Inflammatory macrophage treated with lipopolysaccharide for 1 hour (primary cell): ENCODE measurements around the gene NF1.
"Not testable (repeated sequence)": the region's sequence is repeated elsewhere in the genome, so short reads cannot be mapped to it uniquely, and the experiment has no call there.

Experiments
- DNase-seq, 2 donors: peaks; one replicate each; pipeline ENCODE4 v3.0.0-alpha.2; 2020 to 2022

The NF1 gene

DNA sequence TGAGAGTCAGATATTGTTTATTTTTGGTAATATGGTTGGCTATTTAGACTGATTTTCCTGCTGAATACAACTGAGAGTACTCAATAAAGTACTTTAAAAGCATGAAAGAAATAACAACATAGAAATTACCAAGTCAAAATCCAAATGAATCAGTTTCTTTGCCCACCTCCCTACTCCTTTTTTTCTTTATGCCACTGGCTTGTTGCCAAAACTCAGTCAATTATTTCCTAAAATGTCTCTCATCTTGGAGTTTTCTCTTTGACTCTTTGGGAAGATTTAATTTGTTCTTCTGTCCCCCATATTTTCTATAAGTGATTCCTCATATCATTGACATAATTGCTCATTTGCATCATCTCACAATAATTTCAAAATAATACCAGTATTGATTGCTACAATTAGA, 204.8 kb downstream of the NF1 start:
- DNase-seq = no peak

DNA sequence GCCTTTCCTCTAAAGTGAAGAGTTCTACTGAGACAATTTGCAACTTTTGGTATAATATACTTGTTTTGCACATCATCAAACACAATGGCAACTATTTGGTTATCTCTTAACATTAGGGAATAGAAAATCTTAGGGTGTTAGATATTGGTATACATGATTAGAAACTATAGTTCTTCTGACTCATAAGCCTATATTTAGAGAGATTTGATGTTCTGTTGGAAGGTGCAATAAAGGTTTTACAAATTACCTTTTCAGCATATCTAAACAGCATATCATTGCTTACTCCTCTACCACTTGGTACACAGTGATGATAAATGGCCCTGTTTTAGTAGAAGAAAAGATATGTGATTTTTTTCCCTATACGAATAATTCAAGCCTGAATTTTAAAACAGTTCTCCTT, 212.9 kb downstream of the NF1 start:
- no peak for DNase-seq

DNA sequence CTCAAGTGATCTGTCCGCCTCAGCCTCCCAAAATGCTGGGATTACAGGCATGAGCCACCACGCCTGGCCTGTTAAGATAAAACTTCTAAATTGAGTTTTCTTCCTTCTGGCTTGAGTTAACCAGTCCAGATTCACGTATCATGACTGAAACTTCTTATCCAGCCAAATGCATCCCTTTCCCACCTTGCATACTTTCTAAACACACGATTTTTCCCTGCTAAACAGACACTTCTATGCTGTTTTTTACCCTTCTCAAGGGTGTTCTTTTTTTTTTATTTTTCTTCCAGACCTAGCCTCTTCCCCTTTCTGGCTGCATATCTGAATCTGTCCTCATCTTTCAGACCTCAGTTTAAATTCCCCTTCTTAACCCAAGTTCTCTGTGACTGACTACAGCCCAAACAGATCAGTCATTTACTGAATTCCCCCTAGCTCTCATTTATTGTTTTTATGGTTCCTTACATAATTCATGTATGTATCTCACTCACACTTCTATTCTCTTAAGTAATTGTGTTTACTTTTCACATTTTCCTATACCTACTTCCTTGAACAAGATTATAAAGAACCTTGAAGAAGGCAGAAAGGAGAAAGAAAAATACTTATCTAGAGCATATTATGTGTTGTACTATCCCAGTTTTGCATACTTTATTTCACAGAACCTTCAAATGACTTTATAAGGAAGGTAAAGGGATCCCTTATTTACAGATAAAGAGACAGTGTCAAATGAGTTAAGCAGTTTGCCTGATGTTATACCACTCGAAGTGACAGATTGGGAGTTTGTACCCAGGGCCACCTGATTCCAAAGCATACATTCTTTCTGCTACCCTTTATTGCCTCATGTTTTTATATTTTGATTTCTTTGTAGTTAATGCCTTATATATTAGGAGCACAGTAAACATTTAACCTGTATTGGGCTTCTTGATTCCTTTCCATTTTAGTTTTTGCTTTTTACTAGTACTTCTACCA, 213.9 kb downstream of the NF1 start:
- peak; percentile 65 to 85 for DNase-seq

DNA sequence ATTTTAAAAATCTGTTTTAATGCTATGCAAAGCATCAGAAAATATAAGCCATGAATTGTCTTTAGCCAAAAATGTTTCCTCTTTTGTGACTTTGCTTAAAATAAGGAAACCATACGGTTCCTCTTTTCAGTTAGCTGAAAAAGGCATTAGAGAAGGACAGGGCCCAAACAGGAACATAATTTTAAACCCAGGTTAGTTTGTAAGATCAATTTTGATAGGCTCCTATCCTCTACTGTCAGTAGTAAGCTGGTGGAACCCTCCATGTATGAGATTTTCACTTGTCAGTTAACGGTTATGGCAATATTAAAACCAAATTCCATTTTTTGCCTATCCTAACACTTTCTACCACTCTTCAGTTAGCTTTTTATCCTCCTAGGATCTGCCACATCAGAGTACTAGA, 214.8 kb downstream of the NF1 start:
- DNase-seq = peak; percentile 73 to 83

DNA sequence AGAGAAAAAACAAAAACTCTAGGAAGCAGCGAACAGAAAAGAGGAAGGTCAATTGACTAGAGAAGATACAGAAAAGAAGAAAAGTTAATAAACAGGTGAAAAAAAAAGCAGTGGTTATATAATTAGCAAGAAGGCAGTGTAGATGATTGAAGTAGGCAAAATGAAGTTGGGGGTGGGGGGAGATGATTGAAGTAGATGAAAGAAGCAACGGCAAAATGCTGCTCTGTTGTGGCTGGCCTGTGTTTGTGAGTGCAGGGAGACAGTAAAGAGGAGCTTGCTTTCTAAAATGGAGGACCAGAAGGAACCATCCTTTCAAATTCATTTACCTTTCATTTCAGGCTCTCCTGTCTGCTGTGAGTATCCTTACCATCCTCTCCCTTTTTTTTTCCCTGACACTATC, 215.5 kb downstream of the NF1 start:
- DNase-seq = no peak

DNA sequence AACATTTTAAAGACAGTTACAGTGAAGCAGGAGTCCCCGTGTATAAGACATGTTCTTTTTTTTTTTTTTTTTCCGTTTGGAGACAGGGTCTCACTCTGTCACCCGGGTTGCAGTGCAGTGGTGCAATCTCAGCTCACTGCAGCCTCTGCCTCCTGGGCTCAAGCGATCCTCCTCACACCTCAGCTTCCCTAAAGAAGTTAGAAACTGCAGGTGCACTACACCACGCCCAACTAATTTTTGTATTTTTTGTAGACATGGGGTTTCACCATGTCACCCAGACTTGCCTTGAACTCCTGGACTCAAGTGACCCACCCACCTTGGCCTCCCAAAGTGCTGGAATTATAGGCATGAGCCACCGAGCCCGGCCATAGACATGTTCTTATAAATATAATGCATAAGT, 216.1 kb downstream of the NF1 start:
- DNase-seq = no peak

DNA sequence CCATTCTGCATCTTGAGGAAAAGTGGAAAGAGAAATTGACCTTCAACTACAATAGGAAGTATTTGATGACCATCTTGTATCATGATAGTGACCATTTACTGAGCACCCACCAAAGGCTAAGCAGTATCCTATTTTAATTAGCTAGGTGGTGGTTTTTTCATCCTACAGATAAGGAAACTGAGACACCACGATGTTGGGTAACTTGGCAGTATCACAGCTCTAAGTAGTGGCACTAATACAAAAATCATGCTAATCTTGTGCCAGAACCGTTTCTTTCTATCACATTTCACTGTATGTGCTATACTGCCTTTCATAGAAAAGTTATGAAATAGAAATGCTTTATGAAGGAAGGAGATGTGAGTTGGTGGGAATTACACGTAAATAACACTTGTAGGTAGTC, 216.7 kb downstream of the NF1 start:
- DNase-seq = no peak

DNA sequence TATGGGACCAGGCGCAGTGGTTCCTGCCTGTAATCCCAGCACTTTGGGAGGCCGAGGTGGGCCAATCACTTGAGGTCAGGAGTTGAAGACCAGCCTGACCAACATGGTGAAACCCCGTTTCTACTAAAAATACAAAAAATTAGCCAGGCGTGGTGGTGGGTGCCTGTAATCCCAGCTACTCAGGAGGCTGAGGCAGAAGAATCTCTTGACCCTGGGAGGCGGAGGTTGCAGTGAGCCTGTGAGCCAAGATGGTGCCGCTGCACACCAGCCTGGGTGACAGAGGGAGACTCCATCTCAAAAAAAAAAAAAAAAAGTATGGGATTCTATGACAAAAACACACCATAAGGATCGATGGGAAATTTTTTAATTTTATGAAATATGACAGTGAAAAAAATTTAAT, 217.4 kb downstream of the NF1 start:
- DNase-seq = not testable (repeated sequence)

DNA sequence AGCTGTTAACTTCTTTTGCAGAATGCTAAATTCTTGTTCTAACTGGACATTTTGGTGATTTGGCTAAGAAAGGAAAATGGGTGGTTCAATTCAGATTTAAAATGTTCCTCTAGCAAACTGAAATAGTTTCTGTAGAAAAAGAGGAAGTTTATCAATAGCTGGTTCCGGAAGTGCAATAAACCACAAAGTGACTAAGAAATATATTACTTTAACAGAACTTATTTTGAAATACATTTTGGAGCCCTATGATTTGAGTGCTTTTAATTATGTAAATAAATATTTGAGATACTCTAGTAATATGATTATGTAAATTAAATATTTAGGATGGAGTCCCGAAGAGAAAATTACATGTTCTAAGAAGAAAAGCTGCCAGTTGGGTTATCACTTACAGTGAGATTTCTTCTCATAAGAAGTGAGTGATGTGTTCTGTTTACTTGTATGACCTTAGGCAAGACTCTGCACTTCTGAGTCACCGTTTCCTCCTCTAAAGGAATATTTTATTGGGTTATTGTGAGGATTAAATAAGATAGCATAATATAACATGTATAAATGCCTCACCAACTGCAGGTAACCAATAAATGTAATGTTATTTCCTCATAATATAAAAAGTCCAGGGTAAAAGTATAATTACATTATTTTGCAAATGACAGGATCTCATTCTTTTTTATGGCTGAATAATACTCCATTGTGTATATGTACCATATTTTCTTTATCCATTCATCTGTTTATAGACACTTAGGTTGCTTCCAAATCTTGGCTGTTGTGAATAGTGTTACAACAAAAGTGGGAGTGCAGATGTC, 219.4 kb downstream of the NF1 start, which contains the start of gene EVI2B:
TSS of gene EVI2B (minus strand) at position 73 of the 800 bp plus-strand sequence. CDS start 8,445 bp downstream, outside the sequence.
- peak; percentile 88 to 90 for DNase-seq

DNA sequence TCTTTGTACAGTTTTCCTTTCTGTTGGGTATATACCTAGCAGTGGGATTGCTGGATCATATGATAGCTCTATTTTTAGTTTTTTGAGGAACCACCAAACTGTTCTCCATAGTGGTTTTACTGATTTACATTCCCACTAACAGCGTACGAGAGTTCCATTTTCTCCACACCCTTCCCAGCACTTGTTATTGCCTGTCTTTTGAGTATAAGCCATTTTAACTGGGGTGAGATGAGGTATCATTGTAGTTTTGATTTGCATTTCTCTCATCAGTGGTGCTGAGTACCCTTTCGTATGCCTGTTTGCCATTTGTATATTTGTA, 220.0 kb downstream of the NF1 start:
- peak; percentile 42 to 63 for DNase-seq

DNA sequence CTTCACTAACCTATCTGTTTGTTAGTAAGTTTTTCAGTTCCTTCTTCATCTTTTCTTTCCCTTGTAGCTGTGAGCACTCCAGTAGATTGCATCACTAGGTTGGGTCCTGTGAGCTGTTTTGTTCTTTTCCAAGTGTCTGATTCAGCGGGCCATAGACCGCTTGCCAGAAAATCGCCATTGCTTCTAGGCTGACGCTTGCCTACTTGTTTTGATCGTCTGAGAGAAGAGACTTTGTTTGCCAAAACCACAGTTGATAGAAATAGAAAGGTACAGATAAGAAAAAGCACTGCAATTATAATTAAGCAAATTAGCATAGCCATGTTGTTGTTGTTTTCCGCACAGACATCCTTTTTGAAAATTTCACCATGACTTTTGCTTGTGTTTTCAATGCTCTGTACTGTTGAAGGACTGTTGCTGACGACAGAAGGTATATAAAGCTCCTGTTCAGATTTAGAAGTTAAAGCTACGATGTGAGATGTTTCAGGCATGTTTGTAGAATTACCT, 223.6 kb downstream of the NF1 start:
- peak; percentile 73 to 84 for DNase-seq

DNA sequence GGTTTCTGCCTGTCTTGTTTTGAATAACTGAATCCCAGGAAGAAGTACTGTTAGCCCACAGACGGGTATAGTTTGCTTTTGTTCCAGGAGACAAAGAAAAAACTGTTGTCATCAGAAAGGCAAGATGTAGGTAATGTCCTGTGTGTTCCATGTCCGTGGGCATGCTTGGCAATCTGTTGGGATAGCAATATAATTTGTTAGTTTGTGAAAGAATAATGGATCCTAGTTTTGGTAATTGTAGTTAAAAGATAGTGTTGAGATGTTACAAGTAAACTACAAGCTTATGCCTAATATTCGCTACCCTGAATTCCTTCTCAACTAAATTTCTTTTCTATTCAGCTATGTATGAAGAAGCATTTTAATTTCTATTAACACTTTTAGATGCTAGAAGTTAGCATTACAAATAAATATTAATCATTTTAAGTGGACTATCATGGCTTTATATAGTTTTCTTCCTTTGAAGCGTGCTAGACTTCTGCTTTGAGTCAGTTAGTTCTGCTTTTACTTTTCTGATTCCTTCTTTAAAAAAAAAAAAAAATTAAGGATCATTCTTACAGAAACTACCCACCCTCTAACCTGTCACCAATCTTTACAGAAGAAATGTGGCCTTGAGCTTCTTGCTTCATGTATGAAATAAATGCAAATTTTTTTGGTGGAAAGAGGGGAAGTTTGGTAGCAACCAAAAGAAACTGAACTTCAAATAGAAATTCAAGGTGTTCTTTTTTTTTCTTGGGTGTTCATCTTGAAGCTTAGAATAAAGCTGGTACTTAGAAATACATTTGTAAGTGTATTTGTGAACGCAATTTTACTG, 224.3 kb downstream of the NF1 start:
- DNase-seq = peak; percentile 51 to 72

DNA sequence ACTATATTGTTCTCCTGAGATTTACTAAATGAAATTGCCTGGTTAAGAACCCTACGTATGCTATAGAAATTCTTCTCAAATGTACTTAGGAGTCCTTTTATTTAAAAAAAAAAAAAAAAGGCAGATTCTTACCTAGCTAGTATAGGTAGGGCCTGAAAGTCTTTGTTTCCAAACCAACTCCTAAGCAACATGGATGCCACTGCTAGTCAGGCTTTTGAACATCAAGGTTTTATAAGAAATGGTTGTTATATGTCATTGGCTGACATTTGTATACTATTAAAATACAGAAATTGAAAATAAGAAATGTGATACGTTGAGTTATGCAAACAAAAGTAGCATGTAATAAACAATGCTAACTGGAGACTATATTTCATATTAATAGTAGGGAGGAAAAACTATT, 225.5 kb downstream of the NF1 start:
- no peak for DNase-seq

DNA sequence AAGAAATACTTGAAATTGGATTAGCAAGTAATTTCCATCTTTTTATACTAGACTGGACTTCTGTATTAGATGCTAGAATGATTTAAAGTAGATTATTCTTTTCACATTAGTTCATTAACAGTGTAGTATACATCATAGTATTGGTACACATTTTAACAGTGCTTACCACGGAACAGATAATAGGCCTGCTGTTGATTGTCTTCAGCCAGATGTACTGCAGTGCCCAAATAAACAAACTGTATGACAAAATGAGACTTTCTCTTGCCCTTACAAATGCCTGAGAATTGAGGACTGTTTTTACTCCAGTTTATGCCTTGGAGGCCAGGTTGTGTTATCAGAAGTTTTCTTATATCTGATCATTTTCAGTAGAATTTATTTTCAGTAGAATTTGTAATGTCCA, 226.0 kb downstream of the NF1 start:
- no peak for DNase-seq

DNA sequence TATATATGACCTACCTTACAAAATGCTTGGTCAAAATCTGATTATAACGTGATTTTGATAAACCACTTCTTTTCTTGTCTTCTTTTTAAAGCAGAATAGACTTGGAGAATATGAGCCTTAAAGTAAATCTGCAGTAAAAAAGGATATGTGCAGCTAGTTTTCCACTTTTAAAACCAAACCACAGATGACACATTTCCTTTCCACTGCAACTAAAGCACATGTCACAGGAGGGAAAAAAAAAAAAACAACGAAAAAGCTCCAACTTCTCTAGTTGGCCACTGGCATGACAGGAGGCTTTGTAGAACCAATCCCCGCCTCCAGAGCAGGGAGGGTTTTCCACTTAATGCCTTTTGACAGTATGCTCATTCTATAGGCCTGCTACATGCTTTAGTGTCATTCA, 226.7 kb downstream of the NF1 start, which contains the start of gene EVI2A:
TSS of gene EVI2A (minus strand) at position 142 of the 400 bp plus-strand sequence. CDS start 2,609 bp downstream, outside the sequence.
- peak; percentile 89 to 94 for DNase-seq

DNA sequence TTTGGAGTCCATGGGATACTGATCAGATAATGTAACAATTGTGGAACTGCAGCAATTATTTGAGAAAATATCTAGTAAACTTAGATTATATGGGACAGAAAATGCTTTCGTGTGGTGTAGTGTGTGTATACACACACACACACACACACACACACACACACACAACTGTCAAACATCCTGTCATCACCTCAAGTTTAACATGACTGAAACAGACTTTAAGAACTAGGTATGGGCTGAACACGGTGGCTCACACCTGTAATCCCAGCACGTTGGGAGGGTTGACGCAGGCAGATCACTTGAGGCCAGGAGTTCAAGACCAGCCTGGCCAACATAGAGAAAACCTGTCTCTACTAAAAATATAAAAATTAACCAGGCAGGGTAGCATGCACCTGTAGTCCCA, 227.2 kb downstream of the NF1 start:
- no peak for DNase-seq

DNA sequence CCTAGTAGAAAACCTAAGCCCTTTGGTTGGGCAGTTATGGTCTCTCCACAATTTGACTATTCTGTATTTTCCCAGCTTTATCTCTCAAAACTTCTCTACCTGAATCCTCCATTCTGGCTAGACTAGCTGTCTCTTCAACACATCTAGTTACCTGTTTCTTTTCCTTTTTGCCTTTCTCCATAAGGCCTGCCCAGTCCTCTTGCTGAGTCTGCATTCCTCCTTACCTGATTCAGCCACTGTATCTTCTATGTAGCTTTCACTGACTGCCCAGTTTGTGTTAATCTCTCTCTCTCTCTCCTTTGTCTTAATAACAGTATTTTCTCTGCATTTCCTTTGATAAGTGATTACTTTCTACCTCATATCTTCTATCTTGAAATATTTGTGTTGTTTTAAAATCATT, 228.8 kb downstream of the NF1 start:
- no peak for DNase-seq

DNA sequence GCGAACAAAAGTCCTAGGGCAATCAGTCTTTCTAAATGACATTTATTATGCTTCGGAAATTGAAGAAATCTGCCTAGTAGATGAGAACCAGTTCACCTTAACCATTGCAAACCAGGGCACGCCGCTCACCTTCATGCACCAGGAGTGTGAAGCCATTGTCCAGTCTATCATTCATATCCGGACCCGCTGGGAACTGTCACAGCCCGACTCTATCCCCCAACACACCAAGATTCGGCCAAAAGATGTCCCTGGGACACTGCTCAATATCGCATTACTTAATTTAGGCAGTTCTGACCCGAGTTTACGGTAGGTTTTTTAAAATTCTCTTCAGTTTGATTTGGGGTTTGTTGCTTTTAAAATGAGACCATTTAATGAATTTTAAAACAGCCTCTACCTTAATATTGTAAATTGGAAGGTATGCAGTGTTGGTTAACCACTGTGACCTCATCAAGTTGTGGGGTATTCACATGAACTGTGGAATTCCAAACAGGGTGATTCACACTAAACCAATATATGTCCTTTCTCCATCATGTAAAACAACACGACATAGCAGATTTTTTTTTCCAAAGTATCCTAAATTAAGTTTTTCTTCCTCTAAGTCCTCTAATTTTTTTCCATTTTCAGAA, 232.9 kb downstream of the NF1 start:
- DNase-seq = no peak

DNA sequence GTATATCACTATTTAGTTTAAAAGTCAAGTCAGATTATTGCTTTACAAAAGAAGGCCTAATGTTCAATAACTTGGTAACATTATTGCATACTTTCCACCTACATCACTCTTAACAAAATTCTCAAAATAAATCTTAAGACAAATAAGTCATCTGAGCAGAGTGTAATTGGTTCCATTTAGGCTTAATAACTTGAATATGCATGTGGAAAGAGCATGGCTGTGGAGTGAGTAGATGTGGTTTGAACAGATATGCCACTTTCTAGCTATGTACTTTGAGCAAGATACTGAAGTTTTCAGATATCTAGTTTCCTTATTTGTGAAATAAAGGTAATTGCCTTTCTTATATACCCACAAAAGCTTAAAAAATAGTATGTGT, 233.4 kb downstream of the NF1 start:
- DNase-seq = no peak

DNA sequence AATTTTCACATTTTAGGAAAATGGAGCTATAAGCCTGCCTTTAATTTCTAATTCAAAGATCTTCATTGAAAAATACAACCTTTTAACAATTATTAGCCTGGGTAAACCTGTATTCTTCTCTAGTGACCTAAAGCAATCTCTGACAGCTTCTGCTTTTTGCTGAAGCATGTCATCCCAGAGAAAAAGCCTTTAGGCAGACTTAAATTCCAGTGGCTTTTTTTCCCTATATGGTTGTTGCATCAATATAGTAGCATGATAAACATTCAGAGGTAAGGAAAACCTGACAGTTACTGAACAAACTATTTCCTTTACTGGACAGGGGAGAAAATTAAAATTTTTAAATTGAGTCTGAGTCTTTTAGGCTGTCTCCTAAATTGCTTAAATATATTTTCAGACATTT, 234.4 kb downstream of the NF1 start:
- DNase-seq = no peak

DNA sequence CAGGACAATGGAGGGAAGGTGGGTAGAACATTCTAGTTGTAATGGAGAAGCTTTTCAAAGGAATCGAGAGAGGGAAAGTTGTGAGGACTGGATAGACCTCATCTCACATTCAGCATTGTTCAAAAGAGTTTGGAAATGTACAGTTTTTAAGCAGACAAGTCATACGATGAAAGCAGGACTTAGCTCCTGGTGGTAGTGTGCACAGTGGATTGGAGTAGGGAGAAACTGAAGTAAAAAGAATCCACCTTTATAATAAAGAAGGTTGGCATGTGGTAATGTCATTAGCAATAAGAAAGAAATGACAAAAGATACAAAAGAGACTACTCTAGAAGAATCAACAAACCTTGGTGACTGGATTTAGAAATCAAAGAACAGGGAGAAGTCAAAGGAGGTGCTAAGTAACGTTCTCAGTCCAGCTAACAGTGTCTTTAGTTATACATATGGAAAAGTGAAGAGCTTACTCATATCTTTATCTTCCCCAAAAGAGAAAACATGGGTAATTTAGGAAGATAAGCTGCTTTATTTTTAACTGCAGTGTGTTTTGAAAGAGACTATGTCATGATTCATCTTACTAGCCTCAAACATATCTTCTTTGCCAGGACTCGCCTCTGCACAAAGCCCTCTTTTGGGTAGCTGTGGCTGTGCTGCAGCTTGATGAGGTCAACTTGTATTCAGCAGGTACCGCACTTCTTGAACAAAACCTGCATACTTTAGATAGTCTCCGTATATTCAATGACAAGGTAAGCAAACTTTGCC, 245.3 kb downstream of the NF1 start:
- DNase-seq = peak; percentile 17 to 39
